Progenitor cell of endocrine pancreas (in vitro differentiated cells): ENCODE measurements around the gene KLHL41. TPM values are rescaled to one million over a fixed set of nuclear protein-coding genes. Genes with fewer than 3 reads are reported as not detected.
"Not testable (repeated sequence)": the region's sequence is repeated elsewhere in the genome, so short reads cannot be mapped to it uniquely, and the experiment has no call there.

Source experiments
- DNase-seq: peaks from one replicate; pipeline ENCODE4 v3.0.0; 2021; ENCODE audit warnings: low spot score; ENCODE audit not compliant: unreplicated experiment
- H3K27ac Mint-ChIP-seq: 2 replicates; pipeline ENCODE4 v1.8.0; 2021; ENCODE audit warnings: mild to moderate bottlenecking, moderate library complexity, mixed read lengths
- H3K27me3 Mint-ChIP-seq: 2 replicates; pipeline ENCODE4 v1.8.0; 2021; ENCODE audit warnings: mixed read lengths
- H3K36me3 Mint-ChIP-seq: 2 replicates; pipeline ENCODE4 v1.8.0; 2022; ENCODE audit warnings: mixed read lengths; ENCODE audit not compliant: insufficient read depth
- H3K4me1 Mint-ChIP-seq: 2 replicates; pipeline ENCODE4 v1.8.0; 2021; ENCODE audit warnings: low read depth, mixed read lengths
- H3K4me3 Mint-ChIP-seq: 2 replicates; pipeline ENCODE4 v1.8.0; 2021; ENCODE audit warnings: low read depth, mild to moderate bottlenecking, moderate library complexity, mixed read lengths
- H3K9me3 Mint-ChIP-seq: 2 replicates; pipeline ENCODE4 v1.8.0; 2021; ENCODE audit warnings: low read depth, mixed read lengths
- total RNA-seq: library from RNA; stranded (reverse); gene quantifications from 2 replicates; pipeline ENCODE4 v1.2.1, GENCODE V29; 2021
- TF ChIP-seq, protein P1 (sequence below): fragments of 200-600 bp; sonication (generic); IDR thresholded peaks from one replicate; pipeline ENCODE4 v1.5.0; 2021; ENCODE audit warnings: antibody characterized with exemption, mild to moderate bottlenecking; ENCODE audit not compliant: unreplicated experiment

The KLHL41 gene
- total RNA-seq, 1 donor from 2014 or later: 0.36 TPM

DNA sequence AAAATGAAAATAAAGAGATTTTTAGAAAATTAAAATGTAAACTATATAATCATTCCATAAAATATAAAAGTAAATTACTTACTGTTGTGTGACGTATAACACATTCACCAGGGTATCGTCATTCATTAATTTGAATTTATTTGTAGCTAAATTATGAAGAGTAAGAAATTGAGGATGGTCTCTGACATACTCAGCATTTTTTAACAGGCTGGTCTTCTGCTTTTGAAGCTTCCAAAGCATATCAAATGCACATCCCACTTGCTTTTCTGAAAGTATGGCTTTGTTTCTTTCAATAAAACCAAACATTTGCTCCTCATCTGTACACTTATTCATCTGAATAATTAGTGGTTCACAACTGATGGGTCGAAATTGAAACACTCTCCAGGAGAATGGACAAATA is 62.1 kb downstream of the KLHL41 start:
- TF ChIP-seq, protein P1, sequence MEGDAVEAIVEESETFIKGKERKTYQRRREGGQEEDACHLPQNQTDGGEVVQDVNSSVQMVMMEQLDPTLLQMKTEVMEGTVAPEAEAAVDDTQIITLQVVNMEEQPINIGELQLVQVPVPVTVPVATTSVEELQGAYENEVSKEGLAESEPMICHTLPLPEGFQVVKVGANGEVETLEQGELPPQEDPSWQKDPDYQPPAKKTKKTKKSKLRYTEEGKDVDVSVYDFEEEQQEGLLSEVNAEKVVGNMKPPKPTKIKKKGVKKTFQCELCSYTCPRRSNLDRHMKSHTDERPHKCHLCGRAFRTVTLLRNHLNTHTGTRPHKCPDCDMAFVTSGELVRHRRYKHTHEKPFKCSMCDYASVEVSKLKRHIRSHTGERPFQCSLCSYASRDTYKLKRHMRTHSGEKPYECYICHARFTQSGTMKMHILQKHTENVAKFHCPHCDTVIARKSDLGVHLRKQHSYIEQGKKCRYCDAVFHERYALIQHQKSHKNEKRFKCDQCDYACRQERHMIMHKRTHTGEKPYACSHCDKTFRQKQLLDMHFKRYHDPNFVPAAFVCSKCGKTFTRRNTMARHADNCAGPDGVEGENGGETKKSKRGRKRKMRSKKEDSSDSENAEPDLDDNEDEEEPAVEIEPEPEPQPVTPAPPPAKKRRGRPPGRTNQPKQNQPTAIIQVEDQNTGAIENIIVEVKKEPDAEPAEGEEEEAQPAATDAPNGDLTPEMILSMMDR: no peak
- H3K4me1 Mint-ChIP-seq: peaks cover 12% of the 10 kb centered on the region
- no peaks in the 10 kb centered on the region for H3K9me3 Mint-ChIP-seq
- no peak overlapping the region for H3K27ac Mint-ChIP-seq
- H3K36me3 Mint-ChIP-seq: peaks cover 5% of the 10 kb centered on the region
- peak overlapping the region; percentile 4 for H3K4me3 Mint-ChIP-seq
- DNase-seq: no peak
- no peaks in the 10 kb centered on the region for H3K27me3 Mint-ChIP-seq

DNA sequence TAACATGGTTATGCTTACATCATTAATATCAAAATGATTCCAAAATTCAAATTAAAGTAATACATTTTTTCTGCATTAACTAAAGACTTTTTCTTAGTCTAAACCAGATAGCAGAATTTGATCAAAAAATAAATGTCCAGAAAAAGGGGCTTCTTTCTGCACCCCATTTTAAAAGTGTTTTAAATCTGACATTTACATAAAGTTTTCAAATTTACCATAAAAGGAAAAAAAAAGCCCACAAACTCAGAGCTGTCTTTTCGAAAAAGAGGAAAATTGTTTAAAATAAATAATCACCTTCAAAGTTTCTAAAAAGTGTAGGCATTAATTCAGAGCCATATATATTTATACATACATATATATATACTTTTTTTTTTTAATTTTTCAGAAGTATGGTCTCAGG is 62.7 kb downstream of the KLHL41 start:
- Mint-ChIP-seq H3K4me3 (no peak overlapping the region), H3K4me1 (peaks cover 12% of the 10 kb centered on the region), H3K27ac (no peak overlapping the region), H3K9me3 (no peaks in the 10 kb centered on the region), H3K27me3 (no peaks in the 10 kb centered on the region), H3K36me3 (peaks cover 5% of the 10 kb centered on the region)
- DNase-seq: no peak
- TF ChIP-seq, protein P1: no peak

DNA sequence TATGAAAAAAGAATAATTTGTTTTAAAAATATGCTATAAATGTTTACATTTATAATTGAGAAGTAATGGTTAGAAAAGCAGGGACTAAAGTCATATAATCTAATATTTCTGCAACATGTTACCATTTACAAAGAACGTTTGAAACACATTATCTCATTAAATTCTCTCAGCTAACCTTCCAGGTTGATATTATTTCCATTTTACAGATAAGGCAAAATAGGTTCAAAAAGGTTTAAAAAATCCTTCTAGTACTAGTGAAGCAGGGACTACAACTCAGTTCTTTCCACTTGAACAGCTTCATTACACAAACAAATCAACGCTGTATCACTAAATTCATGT is 63.3 kb downstream of the KLHL41 start:
- Mint-ChIP-seq H3K4me1 (peaks cover 12% of the 10 kb centered on the region), H3K27ac (peak overlapping the region; percentile 95), H3K27me3 (peaks cover 3% of the 10 kb centered on the region), H3K9me3 (no peaks in the 10 kb centered on the region), H3K36me3 (peaks cover 5% of the 10 kb centered on the region), H3K4me3 (peak overlapping the region; percentile 98)
- TF ChIP-seq, protein P1: no peak
- no peak for DNase-seq

DNA sequence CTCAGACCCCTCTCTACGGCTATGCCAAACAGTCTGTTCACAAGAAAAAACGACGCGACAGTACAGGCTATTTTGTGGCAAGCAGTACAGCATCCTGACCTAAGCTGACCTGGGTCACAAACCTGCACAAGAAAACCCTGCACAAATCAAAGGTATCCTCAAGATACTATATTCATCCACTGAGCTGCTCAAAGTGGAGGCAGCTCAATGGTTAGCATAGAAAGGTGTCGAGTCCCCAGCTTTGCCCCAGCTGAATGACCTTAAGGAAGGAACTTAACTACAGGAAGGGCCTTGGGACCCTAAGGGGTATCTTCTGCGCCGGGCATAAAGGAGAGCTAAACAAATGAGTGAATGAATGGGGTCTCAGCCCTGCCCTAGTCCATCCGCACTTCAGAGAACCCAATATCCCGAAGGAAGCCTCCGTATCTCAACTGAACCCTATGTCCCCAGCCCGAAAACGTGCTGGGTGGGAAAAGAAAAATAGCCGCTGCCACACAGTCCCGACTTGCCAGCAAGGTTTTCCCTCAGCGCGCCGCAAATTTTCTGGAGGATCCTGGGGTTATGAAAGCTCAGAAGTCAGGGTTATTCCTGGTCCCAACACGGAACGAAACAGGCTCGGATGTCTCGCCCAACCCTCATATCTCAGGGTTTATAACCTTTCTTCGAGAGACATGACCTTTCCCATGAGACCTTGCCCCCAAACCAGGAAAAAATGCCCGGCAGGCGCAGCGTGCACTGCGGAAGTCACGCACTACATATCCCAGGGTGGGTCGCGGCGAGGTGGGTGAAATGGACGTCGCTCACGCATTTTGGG is 63.9 kb downstream of the KLHL41 start, which contains the start of gene FASTKD1:
TSS of gene FASTKD1 (minus strand) at position 706 of the 814 bp plus-strand sequence. CDS start 1,836 bp downstream, outside the sequence.
- Mint-ChIP-seq H3K36me3 (peaks cover 3% of the 10 kb centered on the region), H3K9me3 (no peaks in the 10 kb centered on the region), H3K27ac (peak within 1 kb of the TSS; percentile 95), H3K4me3 (peak within 1 kb of the TSS; percentile 98), H3K4me1 (peaks cover 12% of the 10 kb centered on the region), H3K27me3 (peaks cover 3% of the 10 kb centered on the region)
- TF ChIP-seq, protein P1: no peak
- DNase-seq: peak; percentile 66

DNA sequence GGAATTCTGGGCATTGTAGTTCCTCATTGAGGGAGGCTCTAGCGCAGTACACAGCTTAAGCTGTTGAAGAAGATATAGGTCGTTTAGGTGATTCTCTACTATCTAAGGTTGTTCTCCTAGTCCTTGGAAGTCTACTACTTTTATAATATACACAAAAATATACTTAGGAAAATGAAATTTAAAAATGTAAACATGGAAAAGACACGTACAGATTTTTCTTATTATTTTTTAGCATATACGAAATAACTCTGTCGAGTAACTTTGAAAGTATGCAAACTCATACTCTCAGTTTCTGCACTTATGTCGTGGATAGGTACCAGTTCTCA is 64.4 kb downstream of the KLHL41 start:
- H3K9me3 Mint-ChIP-seq: no peaks in the 10 kb centered on the region
- peak overlapping the region; percentile 98 for H3K4me3 Mint-ChIP-seq
- H3K27me3 Mint-ChIP-seq: peaks cover 7% of the 10 kb centered on the region
- H3K36me3 Mint-ChIP-seq: peaks cover 3% of the 10 kb centered on the region
- DNase-seq: no peak
- TF ChIP-seq, protein P1: no peak
- H3K27ac Mint-ChIP-seq: peak overlapping the region; percentile 95
- peaks cover 12% of the 10 kb centered on the region for H3K4me1 Mint-ChIP-seq

DNA sequence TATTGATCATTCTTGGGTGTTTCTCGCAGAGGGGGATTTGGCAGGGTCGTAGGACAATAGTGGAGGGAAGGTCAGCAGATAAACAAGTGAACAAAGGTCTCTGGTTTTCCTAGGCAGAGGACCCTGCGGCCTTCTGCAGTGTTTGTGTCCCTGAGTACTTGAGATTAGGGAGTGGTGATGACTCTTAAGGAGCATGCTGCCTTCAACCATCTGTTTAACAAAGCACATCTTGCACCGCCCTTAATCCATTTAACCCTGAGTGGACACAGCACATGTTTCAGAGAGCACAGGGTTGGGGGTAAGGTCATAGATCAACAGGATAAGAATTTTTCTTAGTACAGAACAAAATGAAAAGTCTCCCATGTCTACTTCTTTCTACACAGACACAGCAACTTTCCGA is 65.0 kb downstream of the KLHL41 start:
- DNase-seq, H3K36me3 Mint-ChIP-seq, H3K9me3 Mint-ChIP-seq, H3K27ac Mint-ChIP-seq: not testable (repeated sequence)
- peaks cover 13% of the 10 kb centered on the region for H3K27me3 Mint-ChIP-seq
- peak overlapping the region; percentile 50 for H3K4me3 Mint-ChIP-seq
- H3K4me1 Mint-ChIP-seq: peaks cover 12% of the 10 kb centered on the region

DNA sequence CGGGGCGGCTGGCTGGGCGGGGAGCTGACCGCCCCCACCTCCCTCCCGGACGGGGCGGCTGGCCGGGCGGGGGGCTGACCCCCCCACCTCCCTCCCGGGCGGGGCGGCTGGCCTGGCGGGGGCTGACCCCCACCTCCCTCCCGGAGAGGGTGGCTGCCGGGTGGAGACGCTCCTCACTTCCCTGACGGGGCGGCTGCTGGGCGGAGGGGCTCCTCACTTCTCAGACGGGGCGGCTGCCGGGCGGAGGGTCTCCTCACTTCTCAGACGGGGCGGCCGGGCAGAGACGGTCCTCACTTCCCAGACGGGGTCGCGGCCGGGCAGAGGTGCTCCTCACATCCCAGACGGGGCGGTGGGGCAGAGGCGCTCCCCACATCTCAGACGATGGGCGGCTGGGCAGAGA is 65.8 kb downstream of the KLHL41 start:
- H3K36me3 Mint-ChIP-seq, DNase-seq, H3K9me3 Mint-ChIP-seq, H3K27ac Mint-ChIP-seq, H3K4me3 Mint-ChIP-seq: not testable (repeated sequence)
- peaks cover 10% of the 10 kb centered on the region for H3K4me1 Mint-ChIP-seq
- peaks cover 16% of the 10 kb centered on the region for H3K27me3 Mint-ChIP-seq
